ENCODE results near the gene GDI2.
"Not testable (repeated sequence)": the region's sequence is repeated elsewhere in the genome, so short reads cannot be mapped to it uniquely, and the experiment has no call there.

Gene GDI2

GRCh38 chr10:5827841-5828240 lies 14.6 kb upstream of the GDI2 start:
- DNase-seq (ENCODE audit: low read depth, low spot score) = no peak

GRCh38 chr10:5826511-5826910 lies 13.3 kb upstream of the GDI2 start:
- not testable (repeated sequence) for DNase-seq (ENCODE audit: low read depth, low spot score)

GRCh38 chr10:5818894-5819293 lies 5.7 kb upstream of the GDI2 start:
- DNase-seq (ENCODE audit: low read depth, low spot score) = no peak

GRCh38 chr10:5818048-5818331 lies 4.8 kb upstream of the GDI2 start:
- DNase-seq (ENCODE audit: low read depth, low spot score) = no peak

GRCh38 chr10:5817322-5818047 lies 4.3 kb upstream of the GDI2 start:
- DNase-seq (ENCODE audit: low read depth, low spot score) = no peak

GRCh38 chr10:5816170-5816569 lies 2.9 kb upstream of the GDI2 start:
- DNase-seq (ENCODE audit: low read depth, low spot score) = no peak

- DNase-seq (ENCODE audit: low read depth, low spot score) = no peak
These were observed 1.2 kb upstream of the GDI2 start for GRCh38 chr10:5814110-5815107.

DNA sequence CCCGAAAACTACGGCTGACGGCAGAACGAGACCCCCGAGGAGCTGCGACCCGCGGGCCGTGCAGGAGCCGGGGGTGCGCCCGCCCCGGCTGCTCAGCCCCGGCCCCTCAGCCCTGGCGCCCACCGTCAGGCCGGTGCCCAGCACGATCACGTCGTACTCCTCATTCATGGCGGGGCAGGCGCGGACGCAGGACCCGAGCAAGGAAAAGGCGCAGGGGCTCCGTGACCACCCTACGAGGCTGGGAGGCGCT lies 218 bp downstream of the GDI2 start:
- DNase-seq (ENCODE audit: low read depth, low spot score) = no peak

DNA sequence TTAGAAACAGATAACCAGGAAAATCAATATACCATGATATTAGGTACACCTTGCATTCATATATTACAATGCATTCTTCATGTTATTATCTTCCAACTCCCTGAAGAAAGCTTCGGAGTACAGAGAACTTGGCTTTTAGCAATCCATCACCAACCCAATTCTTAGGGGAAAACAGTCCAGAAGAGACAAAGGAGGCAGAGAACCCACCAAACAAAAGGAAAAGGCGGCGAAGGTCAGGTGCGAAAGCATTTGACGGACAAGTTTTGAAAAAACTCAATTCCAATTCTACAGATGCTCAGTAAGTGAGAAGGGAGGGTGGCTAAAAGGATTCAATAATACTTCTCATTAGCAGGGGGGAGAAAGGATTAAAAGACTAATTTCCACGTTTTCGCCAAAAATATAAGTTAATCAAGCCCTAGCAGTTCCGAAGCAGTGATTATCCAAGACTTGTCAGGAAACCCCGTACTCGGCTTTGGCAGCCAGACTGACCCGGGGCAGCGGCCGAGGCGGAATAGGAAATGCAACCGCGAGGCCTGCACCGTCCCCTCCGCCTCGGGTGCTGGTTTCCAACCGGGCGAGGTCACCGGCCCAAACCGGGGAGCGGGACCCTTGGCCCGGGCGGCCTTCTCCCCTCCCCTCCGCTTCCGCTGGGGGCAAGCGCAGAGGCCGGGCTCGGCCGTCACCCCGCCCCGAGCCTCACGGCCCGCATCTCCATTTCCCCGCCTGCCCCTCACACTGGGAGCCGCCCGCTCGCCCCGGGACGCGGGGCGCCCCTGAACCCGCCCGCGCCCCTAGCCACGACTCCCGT lies 747 bp downstream of the GDI2 start:
- no peak for DNase-seq (ENCODE audit: low read depth, low spot score)

DNA sequence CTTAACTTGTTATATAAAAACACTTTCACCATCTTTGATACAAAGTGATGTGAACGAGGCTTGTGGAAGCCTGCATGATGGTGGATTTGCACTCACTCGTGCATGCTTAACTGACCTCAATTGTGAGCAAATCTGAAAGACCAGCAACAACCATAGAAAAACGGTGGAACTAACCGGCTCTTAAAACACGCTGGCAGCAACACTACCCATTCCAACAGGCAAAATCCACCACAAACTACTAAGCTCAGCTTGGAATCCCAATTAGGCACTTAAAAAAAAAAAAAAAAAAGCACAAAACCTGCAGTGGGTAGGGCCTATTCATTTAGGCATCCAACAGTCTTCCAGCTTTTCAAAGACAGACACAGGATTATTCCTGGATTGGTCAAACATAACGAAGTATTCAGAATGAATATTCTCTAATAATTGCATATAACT lies 1.8 kb downstream of the GDI2 start:
- DNase-seq (ENCODE audit: low read depth, low spot score) = no peak

GRCh38 chr10:5810225-5810624 lies 3.0 kb downstream of the GDI2 start:
- DNase-seq (ENCODE audit: low read depth, low spot score) = no peak

- no peak for DNase-seq (ENCODE audit: low read depth, low spot score)
These were observed 3.6 kb downstream of the GDI2 start for GRCh38 chr10:5809527-5810154.

DNA sequence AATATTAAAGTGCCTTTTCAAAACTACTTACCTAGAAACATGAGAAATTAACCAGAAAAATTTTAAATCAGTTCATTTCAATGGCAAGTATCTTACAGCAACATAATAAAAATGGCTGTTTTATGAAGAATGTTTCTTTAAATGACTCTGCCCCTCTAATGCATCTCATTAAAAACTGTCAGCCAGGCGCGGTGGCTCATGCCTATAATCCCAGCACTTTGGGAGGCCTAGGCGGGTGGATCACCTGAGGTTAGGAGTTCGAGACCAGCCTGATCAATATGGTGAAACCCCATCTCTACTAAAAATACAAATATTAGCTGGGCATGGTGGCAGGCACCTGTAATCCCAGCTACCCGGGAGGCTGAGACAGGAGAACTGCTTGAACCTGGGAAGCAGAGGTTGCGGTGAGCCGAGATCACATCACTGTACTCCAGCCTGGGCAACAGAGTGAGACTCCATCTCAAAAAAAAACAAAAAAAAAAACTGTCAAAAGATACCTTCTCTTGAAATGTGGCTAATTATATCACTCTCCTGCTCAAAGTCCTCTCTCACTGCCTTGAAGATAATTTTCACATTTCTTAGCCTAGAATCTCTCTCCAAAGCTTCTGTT lies 4.3 kb downstream of the GDI2 start:
- not testable (repeated sequence) for DNase-seq (ENCODE audit: low read depth, low spot score)

GRCh38 chr10:5806745-5807144 lies 6.5 kb downstream of the GDI2 start:
- no peak for DNase-seq (ENCODE audit: low read depth, low spot score)

DNA sequence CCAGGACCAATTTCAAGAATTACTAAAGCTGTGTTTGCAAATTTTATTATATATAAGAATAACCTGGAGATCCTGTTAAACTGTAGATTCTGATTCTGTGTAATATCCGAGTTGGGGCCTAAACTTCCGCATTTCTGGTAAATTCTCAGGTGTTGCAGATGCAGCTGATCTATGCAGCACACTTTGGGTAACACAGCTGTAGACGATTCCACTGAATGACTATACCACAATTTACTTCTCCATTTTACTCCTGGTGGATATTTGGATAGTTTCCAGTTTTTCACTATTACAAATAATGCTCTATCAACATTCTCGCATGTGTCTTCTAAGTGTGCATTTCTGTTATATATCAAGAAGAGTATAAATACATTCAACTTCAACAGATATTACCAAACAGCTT lies 7.5 kb downstream of the GDI2 start:
- no peak for DNase-seq (ENCODE audit: low read depth, low spot score)

- no peak for DNase-seq (ENCODE audit: low read depth, low spot score)
These were observed 8.0 kb downstream of the GDI2 start for GRCh38 chr10:5805260-5805659.

- DNase-seq (ENCODE audit: low read depth, low spot score) = no peak
These were observed 8.8 kb downstream of the GDI2 start for GRCh38 chr10:5804386-5804785.

- no peak for DNase-seq (ENCODE audit: low read depth, low spot score)
These were observed 12.5 kb downstream of the GDI2 start for GRCh38 chr10:5800782-5801181.

DNA sequence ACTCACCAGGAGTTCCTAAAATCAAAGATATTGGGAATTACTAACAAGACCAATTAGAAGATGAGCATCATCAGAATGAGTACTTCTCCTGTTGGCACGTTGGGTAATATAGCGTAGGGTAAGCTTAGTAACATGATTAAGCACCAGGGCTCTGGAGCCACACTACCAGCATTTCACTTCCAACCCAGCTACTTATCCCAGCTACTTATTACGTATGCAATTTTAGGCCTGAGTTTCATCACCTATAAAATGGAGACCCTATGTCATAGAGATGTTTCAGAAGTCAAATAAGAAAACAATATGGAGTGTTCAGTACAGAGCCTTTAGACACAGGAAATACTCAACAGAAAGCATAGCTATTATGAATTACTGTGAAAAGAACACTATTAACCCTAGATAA lies 19.0 kb downstream of the GDI2 start:
- DNase-seq (ENCODE audit: low read depth, low spot score) = no peak

DNA sequence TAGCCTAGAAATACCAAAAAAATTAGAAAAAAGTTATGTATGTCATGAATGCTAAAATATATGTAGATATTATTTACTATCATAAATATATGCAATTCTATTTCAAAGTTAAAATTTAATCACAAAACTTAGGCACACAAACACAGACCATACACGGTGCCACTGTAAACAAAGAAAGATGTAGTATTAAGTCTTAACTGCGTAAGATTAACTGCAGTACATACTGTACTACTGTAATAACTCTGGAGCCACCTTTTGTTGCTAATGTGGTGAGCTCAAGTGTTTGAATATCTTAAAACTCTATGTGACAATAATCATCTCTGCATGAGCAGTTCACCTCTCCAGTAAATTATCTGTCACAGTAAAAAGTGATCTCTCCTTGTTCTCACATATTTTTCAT lies 23.6 kb downstream of the GDI2 start:
- no peak for DNase-seq (ENCODE audit: low read depth, low spot score)

DNA sequence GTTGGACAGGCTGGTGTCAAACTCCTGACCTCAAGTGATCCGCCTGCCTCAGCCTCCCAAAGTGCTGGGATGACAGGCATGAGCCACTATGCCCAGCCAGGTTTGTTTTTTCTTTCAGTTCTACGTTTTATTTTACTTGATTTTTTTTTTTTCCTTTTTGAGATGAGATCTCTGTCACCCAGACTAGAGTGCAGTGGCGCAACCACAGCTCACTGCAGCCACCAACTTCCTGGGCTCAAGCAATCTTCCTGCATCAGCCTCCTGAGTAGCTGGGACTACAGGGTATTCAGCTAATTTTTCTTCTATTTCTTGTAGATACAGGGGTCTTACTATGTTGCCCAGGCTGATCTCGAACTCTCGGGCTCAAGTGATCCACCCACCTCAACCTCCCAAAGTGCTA lies 24.3 kb downstream of the GDI2 start:
- no peak for DNase-seq (ENCODE audit: low read depth, low spot score)

- DNase-seq (ENCODE audit: low read depth, low spot score) = no peak
These were observed 29.9 kb downstream of the GDI2 start for GRCh38 chr10:5783300-5783699.

All from activated naive CD8-positive, alpha-beta T cell treated with anti-CD3 and anti-CD28 coated beads, Interleukin-2, amount 50 U/mL, for 16 hours (primary cell).